DMS79 treated with DMSO at 0.1 percent for 48 hours (cell line): ENCODE results near the gene PTTG1IP.
"Not testable (repeated sequence)": the region's sequence is repeated elsewhere in the genome, so short reads cannot be mapped to it uniquely, and the experiment has no call there.

ENCODE experiments used
- DNase-seq: peaks from one replicate; lab custom pipeline; 2025; lab: John Stamatoyannopoulos, UW

Gene PTTG1IP, protein sequence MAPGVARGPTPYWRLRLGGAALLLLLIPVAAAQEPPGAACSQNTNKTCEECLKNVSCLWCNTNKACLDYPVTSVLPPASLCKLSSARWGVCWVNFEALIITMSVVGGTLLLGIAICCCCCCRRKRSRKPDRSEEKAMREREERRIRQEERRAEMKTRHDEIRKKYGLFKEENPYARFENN

DNA sequence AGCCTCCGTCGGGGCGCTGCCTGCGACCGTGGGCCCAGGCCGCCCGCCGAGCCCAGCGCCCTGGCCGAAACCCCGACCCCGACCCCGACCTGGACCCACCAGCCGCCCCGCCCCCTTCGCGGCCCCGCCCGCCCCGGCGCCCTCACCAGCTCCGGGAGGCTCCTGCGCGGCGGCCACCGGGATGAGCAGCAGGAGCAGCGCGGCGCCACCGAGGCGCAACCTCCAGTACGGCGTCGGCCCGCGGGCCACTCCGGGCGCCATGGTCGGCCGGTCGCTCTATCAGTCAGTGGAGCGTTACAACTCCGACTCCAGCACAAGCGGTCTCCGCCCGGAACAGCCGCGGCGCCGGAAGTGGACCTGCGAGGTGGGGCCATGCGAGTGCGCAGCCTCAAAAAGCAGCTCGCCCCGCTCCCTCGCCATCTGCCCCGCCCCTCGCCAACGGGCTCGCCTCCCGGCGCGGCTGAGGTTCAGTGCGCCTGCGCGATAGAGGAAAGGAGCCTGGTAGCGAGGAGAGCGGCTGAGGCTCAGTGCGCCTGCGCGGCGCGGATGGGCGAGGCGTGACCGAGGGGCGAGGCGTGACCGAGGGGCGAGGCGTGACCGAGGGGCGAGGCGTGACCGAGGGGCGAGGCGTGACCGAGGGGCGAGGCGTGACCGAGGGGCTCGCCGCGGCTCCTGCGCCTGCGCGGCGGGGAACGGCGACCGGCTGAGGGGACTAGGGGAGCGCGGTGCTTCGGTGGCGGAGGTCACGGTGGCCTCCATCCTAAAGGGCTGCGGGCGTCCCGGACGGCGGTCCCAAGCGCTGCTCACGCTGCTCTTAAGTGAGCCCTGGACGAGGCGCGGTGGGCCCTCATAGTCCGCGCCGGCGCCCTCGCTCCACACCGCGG is at the start of gene PTTG1IP:
Gene PTTG1IP, minus strand, starts transcription at position 335 of the 884 bp plus-strand sequence. Its CDS starts 74 bp downstream, at position 261.
- DNase-seq = peak; percentile 95

DNA sequence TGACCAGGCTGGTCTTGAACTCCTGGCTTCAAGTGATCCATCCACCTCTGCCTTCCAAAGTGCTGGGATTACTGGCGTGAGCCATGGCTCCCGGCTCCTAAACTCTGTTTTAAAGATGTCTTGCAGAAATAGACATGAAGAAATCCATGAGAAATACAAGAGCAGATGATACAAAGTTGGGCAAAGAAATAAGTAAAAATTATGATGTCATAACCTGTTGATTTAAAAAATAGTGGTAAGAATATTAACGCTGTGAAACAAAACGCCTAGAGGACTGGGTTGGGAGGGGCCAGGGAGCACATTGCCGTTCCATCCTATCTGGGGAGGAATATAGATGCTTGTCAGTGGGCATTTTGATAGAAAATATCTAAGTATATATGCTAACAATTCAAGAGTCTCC is 48.4 kb upstream of the PTTG1IP start:
- DNase-seq = no peak

DNA sequence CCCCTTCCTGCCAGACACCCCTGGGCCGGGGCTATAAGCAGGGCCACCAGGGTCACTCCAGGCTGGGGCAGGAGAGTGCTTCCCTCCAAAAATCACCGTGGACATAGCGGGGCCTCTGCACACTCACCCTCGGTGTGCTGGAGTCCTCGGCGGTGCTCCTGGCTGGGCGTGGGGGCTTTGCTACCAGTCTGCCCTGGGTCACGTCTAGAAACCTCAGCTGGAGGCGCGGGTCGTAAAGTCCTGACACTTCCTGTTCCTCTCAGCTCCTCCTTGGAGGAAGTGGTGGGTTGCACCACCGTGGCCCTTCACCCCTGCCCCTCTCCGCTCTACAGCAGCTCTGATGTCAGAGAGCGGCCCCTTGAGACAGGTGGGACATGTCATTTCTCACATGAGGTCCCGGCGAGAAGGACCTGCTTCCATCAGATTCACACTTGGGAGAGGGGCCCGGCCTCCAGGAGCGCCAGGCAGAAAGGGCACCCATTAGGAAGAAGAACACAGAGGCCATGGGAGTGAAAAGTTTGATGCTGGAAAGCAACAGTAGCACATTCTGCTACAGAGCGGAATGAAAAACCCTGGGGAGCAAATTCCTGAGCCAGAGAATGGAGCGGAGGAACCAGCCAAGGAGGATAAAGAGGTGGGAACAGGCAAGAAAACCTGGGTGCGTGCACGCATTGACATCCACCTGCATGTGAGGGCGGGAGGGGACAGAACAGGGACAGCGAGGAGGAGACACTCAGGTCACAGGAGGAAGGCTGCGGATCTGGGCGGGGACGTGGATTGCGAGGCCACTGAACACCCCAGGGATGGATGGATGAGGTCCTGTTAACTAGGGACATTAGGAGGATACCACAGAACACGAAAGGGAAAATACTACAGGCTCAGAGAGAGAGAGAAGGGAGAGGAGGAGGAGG is 47.5 kb upstream of the PTTG1IP start, which contains the start of gene ITGB2:
Gene ITGB2, minus strand, starts transcription at position 206 of the 911 bp plus-strand sequence. CDS start 10,117 bp downstream, outside the sequence.
- no peak for DNase-seq

DNA sequence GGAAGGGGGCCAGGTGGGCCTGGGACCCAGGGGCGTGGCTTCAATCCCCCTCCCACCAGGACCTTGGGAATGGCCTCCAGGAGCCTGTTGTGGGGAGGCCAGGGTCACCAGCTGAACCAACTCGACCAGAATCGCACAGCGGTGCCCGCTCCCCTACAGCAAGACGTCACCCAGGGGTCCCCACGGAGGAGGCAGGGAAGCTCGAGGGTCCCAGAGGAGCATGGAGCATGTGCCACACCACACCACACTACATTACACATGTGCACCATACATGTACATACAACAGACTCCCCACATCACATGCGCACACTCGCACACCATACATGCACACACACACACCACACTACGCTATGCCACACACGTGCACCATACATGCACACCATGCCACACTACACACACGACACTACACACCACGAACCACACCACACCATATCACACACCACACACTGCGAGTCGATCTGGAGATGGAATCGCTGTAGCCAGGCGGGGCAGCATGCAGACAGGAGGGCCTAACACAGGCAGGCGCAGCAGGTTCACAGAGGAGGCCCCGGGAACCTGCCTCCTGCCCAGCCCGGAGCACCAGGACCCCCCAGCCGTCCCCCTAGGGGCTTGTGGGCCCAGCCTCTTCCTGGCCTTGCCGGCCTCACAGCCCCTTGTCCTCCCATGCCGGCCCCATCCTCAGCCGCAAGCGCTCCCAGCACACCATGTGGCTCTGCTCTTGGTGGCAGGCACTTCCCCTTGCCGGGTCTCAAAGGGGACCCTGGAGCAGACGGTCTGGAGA is 46.6 kb upstream of the PTTG1IP start:
- no peak for DNase-seq

DNA sequence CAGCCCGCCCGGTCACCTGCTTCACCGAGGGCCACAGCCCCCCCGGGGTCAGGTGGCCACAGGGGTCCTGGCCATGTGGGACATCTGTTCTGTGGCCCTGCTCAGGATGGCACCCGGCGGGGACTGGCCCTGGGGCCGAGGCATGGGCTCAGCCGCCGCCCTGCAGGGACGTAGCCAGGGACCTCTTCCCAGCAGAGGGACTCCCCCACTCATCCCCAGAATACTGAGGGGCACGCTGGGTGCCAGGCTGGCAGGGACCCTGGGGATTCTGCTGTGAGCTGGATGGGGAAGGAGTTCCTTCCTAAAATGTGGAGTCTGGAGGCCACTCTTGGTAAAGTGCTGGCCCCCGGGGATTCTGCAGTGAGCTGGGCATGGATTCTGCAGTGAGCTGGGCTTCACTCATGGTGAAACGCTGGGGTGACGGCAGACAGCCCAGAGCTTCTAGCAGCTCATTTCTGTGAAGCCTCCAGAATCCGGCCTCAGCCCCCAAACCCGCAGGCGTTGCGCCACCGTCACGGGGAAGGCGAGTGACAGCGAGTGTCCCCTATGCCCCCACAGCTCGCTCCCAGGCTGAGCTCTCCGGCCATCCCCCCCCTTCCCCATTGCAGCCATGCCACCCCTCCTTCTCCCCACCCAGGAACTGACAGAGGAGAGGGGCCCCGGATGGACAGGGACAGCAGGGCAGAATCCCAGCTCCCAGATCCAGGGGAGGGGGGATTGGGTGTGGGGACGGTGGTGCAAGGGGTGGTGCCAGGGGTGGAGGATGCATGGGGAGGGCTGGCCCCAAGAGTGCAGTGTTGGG is 45.8 kb upstream of the PTTG1IP start:
- no peak for DNase-seq

DNA sequence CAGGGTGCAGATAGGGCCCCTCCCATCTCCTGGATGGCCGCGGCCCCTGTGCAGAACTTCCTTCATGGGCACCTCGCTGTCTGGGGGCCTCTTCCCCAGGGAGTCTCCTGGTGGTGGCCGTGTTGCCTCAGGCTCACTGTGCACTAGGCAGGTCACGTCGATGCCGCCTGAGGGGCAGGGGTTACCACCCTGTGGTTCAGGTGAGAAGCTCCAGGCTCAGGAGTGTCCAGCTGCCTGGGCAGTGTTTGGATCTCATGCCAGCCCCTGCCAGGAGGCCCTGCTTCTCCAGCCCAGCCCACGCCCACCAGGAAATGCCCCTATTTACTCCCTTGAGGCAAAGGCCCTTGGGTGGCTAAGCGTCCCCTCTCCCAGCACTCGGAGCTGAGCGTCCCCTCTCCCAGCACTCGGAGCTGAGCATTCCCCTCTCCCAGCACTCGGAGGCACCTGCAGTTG is 45.1 kb upstream of the PTTG1IP start:
- DNase-seq = no peak

DNA sequence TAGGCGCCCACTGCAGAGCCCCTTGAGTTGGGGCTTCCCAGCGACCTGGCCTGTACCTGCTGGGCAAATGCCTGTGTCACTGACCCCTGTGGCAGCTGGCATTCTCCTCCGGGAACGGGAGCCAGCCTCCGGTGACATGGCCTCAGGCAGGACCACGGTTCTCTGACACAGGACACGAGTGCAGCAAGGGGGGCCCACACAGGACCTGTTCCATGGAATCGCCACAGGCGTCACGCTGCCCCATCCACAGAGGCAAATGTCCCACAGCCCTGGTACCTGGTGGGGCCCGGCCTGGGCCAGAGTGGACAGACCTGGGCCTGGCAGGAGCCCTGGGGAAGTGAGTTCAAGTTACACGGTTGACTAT is 44.6 kb upstream of the PTTG1IP start:
- DNase-seq = no peak

DNA sequence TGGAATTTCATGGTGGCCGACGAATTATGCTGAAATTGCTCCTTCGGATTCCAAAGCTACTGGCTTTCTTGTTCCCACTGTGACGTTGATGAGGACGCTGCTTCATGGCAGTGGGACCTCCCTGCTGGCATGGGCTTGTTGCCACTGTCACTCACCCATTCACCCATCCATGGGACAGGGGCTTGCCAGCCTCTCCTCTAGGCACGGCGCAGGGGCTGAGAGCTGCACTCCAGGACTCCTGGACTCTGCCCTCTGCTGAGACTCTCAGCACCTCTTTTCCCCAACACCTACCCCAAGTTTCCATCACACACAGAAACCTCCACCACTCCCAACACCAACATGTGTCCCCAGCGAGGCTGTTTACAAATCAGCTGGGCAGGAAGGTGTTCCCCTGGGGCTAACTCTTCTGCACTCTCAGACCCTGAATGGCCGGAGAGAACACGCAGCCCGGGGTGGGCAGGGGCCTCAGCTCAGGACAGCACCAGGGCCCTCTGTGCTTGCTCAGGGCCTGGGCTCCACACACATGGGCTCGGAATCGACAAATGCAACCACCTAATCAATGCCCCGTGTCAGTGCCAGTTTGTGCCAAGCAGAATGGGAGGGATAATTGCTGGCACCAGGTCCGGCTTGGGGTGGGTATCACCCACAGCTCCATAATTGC is 44.1 kb upstream of the PTTG1IP start:
- DNase-seq = no peak

DNA sequence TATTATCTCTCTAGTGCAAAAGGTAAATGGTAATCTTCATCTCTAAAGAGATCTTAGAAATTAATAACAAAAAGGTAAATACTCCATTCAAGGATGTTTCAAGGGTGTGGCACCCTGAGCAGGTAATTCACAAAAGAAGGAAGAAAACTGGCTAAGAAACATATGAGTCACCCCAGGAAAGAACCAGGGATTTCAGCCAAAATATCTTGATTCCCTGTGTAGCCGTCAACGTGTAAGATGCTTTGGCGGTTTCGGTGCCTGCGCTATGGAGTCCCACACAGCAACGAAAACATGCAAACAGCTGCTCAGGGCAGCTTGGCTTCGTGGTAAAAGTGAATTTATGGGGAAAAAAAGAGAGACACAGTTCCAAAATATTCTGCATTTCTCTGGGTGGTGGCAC is 43.5 kb upstream of the PTTG1IP start:
- peak; percentile 36 for DNase-seq

DNA sequence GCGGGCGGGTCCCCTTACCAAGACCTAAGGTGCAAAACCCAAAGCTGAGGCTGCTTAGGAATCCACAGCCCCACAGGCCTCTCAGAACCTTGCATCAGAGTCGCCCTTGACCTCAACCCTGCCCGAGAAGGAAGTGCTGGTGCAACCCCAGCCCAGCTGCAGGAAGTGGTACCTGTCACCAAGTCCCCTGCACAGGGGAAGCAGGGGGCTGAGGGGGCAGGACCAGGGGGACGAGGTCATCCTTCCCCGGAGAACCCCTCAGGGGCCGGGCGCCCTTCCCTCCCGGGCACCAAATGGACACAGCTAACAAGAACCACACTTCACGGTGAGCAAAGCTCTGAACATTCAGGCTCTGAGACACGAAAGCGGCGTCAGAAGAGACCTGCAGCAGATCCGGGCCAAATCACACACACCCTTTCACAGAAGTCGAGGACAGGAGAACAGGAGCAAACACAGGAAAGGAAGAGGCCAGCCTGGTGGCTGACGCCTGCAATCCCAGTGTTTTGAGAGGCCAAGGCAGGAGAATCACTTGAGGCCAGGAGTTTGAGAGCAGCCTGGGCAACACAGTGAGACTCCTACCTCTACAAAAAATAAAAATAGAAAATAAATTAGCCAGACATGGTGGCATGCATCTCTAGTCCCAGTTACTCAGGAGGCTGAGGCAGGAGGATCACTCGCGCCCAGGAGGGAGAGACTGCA is 40.8 kb upstream of the PTTG1IP start:
- DNase-seq = no peak

DNA sequence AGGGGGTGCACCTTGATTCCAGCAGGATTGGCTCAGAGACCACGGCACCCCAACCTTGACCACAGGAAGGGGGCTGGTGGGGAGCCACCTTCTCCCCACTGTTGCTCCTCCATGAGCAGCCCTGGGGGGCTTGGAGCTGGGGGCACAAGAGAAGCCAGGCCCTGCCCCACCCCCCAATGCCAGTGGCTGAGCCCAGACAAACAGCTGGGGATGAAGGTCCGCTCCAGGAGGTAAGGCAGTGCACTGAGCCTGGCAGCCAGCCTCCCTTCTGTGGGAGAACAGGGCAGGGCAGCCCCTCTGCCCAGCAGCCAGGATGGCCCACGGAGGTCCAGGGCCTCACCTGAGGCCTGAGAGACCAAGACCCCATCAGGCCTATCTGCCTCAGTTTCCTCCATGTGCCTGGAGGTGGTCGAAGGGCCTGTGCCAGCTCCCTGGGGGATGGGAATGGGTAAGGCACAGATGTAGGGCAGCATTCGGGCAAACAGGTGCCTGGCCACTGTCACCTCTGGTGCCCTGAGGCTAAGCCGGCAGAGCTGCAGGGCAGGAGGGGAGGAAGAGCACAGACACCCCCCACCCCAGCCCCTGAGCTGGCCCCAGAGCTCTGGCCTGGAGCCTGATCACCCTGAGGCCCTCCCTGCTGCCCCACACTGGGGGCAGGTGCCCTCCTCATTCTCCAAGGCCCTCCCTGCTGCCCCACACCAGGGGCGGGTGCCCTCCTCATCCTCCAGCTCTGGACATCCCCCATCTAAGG is 40.1 kb upstream of the PTTG1IP start:
- no peak for DNase-seq

DNA sequence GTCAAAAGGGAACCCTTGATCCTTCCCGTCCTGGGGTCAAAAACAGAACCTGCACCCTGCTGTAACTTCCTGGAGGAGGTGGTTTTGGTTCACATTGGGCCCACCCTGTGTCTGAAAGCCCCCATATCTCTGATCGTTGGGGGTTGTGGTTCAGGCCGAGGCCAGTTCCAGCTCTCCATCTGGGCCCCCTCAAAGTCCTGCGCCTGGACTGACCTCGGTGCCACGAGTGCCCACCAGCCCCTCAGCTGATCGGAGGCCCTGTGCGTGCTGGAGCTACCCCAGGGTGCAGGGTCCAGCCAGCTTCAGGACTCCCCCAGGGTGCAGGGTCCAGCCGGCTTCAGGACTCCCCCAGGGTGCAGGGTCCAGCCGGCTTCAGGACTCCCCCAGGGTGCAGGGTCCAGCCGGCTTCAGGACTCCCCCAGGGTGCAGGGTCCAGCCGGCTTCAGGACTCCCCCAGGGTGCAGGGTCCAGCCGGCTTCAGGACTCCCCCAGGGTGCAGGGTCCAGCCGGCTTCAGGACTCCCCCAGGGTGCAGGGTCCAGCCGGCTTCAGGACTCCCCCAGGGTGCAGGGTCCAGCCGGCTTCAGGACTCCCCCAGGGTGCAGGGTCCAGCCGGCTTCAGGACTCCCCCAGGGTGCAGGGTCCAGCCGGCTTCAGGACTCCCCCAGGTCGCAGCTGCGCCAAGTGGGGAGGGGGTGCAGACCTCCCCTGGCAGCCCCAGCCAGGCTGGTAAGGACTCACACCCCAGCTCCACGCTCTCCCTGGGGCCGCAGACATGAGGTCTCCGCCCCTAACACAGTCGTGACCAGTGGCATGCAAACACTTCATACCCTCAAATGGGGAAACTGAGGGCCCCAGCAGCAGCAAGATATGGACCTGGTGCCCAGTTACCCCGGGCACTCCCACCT is 39.3 kb upstream of the PTTG1IP start:
- DNase-seq = not testable (repeated sequence)

DNA sequence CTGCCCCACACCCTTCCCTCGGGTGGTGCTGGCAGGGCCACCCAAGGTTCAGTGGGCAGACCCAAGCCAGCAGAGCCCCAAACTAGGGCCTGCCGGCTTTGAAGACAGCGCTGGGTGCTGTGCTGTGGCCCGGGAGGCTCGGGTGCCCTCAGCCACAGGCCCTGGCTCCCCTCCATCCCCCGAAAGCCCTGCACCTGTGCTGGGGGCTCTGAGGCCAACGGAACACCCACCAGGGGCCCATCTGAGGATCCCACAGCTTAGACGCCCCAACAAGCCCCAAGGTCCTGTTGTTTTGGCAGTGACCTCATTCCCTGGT is 38.6 kb upstream of the PTTG1IP start:
- DNase-seq = no peak

DNA sequence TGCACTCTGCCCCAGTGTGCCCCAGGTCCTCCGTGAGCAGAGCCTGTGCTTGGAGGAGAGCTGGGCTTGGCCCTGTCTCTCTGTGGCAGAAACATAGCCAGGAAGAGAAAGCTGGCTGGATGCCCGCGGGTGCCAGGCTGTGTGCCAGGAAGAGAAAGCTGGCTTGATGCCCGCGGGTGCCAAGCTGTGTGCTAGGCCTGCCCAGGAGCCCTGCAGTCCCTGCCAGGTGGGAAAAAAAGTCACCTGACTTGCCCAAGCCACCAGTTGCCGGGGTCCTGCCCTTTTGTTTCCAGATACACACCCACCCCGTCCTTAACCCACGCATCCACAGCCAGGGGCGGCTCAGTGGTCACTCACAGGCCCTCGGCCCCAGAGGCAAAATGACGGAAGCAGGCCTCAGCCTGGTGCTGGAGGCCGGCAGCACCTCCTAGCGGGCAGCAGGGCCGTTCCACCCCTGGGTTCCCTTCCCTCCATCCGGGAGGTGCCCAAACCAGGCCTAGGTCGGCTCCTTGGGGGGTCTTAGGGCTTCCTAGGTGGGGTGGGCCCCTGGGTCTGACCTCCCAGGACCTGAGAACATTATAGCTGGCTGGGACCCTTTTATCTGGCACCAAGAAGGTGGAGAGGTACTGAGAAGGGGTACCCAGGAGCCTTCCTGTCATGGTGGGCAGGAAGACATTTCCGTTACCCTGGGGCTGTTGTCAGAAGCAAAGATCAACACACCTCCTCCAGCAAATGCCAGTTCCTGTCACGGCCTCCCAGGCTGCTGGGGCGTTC is 38.1 kb upstream of the PTTG1IP start:
- DNase-seq = peak; percentile 93

DNA sequence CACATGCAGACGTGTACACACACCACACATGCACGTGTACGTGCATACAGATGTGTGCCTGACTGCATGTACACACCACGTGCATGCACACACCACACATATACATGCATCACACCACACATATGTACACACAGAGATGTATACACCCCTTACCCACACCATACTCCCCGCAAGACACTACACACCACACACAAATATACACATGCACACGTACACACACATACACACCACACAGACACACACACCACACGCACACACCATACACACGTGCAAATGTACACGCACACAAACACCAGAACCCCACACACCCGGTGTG is 37.5 kb upstream of the PTTG1IP start:
- DNase-seq = no peak

DNA sequence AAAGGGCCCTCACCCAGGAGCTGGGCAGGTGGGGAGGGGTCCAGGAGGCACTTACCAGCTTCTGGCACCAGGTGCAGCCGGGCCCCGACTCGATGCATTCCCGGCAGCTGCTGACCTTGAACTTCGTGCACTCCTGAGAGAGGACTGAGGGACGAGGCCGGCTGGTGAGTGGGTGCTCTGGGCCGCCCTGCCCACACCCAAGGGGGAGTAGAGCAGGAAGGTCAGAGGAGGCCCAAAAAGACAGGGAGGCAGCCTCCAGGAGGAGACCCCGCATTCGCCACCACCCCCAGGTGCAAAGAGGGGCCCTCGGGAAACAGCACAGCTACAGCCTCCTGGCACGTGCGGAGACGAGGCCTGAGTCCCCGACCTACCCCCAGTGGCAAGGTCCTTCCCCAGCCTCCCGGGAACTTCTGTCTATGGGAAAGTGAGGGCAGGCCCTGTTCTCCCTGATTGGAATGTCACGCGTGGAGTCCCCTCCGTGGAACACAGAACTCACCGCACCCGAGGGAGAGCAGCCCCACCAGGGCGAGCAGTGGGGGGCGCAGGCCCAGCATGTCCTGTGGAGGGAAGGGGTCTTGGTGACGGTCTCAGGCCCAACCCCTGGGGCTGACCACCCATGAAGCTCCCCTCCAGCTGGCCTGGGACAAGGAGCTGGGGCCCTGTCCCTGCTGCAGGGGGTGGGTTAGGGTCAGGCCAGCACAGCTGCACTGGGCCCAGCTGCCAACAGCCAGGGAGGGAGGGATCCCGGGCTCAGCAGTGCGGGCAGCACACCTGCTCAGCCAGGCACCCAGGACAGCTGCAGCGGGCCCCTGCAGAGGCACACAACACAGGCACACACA is 37.0 kb upstream of the PTTG1IP start:
- DNase-seq = peak; percentile 33
